Raji (cell line): ENCODE data around the gene SMU1.

Source experiments
- POLR2A ChIP-seq: IDR thresholded peaks from 2 replicates; pipeline ENCODE4 v1.6.1; 2011; ENCODE audit warnings: low read depth, low read length, control low read depth; ENCODE audit not compliant: insufficient read depth

SMU1 gene

GRCh38 chr9:33041432-33042188 is 34.9 kb downstream of the SMU1 start:
- no peak for TF ChIP-seq POLR2A

- no peak for TF ChIP-seq POLR2A
These were observed 35.6 kb downstream of the SMU1 start for GRCh38 chr9:33040792-33041431.

GRCh38 chr9:33032865-33033264 is 43.6 kb downstream of the SMU1 start:
- TF ChIP-seq POLR2A, result no peak

GRCh38 chr9:33032292-33032691 is 44.2 kb downstream of the SMU1 start:
- TF ChIP-seq POLR2A, result no peak

GRCh38 chr9:33030285-33030684 is 46.2 kb downstream of the SMU1 start:
- no peak for TF ChIP-seq POLR2A

GRCh38 chr9:33029231-33029786 is 47.2 kb downstream of the SMU1 start:
- TF ChIP-seq POLR2A, result no peak

- TF ChIP-seq POLR2A, result no peak
These were observed 50.7 kb downstream of the SMU1 start for GRCh38 chr9:33025572-33026342.

- peak; percentile 99 for TF ChIP-seq POLR2A
These were observed 51.4 kb downstream of the SMU1 start, which contains the start of gene DNAJA1 for GRCh38 chr9:33024966-33025571. Gene DNAJA1 (plus strand): TSS chr9:33025273. CDS start chr9:33026485, 1,212 bp downstream.

- TF ChIP-seq POLR2A, result no peak
These were observed 52.1 kb downstream of the SMU1 start for GRCh38 chr9:33024126-33024965.

GRCh38 chr9:33023661-33024060 is 52.8 kb downstream of the SMU1 start:
- peak; percentile 4; the same call in 1 of the 2 replicates for TF ChIP-seq POLR2A

GRCh38 chr9:33022755-33023154 is 53.7 kb downstream of the SMU1 start:
- 0 out of 2 replicates have a peak, but pooled peaks have one; percentile 5 for TF ChIP-seq POLR2A

- TF ChIP-seq POLR2A, result no peak
These were observed 54.2 kb downstream of the SMU1 start for GRCh38 chr9:33022303-33022702.

GRCh38 chr9:33019797-33020196 is 56.7 kb downstream of the SMU1 start:
- no peak for TF ChIP-seq POLR2A
